SK-N-SH (cell line): ENCODE data around the gene SPATA2. TPM values are rescaled to one million over a fixed set of nuclear protein-coding genes. Genes with fewer than 3 reads are reported as not detected.

Experiments
- CTCF ChIA-PET: fragments of 300-600, 350-600 bp; formaldehyde crosslinking; extraction: SDS; loops from one replicate; lab custom pipeline; 2021; lab: Yijun Ruan, JAX
- POLR2A ChIA-PET: fragments of 350-600 bp; sonication (Branson Sonifier 250); formaldehyde crosslinking; extraction: SDS; loops from one replicate; lab custom pipeline; 2020; ENCODE audit warnings: antibody characterized with exemption, inconsistent platforms; lab: Yijun Ruan, JAX
- DNase-seq: peaks from one replicate; pipeline ENCODE4 v3.0.0; 2012
- H2AFZ ChIP-seq: fragments of 200-600 bp; sonication (generic); 2 replicates; pipeline ENCODE4 v1.8.1; 2016; ENCODE audit warnings: antibody characterized with exemption, mild to moderate bottlenecking, low read depth
- H3F3A ChIP-seq: fragments of 200-600 bp; sonication (generic); replicated peaks from 2 replicates; pipeline ENCODE3; 2016; ENCODE audit warnings: antibody characterized with exemption, mild to moderate bottlenecking; ENCODE audit not compliant: insufficient read depth
- H3K27ac ChIP-seq, 2 experiments: fragments of 200-500 bp in 1 of 2; fragments of 200-600 bp in 1 of 2; sonication (Bioruptor generic) in 1 of 2; sonication (generic), shearing (Covaris generic) in 1 of 2; 2 replicates each; pipeline versions ENCODE4 v1.5.1 to v1.6.1; 2014 to 2016; ENCODE audit warnings: low read depth in 2 of 2, inconsistent platforms in 1 of 2, low read length in 1 of 2, mild to moderate bottlenecking in 1 of 2, mixed read lengths in 1 of 2
- H3K27me3 ChIP-seq: fragments of 200-600 bp; sonication (generic), shearing (Covaris generic); 2 replicates; pipeline ENCODE4 v1.6.1; 2016; ENCODE audit warnings: mixed run types; ENCODE audit not compliant: insufficient read depth
- H3K36me3 ChIP-seq, 2 experiments: fragments of 200-500 bp in 1 of 2; fragments of 200-600 bp in 1 of 2; sonication (Bioruptor generic) in 1 of 2; sonication (generic) in 1 of 2; replicated peaks in 1 of 2; 2 replicates each; pipeline versions ENCODE3 to v1.5.1; 2014 to 2016; ENCODE audit warnings: low read length in 1 of 2, mild to moderate bottlenecking in 1 of 2; ENCODE audit not compliant: insufficient read depth in 2 of 2, control insufficient read depth in 1 of 2
- H3K4me1 ChIP-seq, 2 experiments: fragments of 200-500 bp in 1 of 2; fragments of 200-600 bp in 1 of 2; sonication (Bioruptor generic) in 1 of 2; sonication (generic), shearing (Covaris generic) in 1 of 2; 2 replicates each; pipeline versions ENCODE4 v1.5.1 to v1.6.1; 2014 to 2016; ENCODE audit warnings: low read depth in 1 of 2, low read length in 1 of 2, mixed run types in 1 of 2; ENCODE audit not compliant: insufficient read depth in 2 of 2, control insufficient read depth in 1 of 2
- H3K4me2 ChIP-seq: fragments of 200-600 bp; sonication (generic), shearing (Covaris generic); 2 replicates; pipeline ENCODE4 v1.6.1; 2017; ENCODE audit warnings: mixed run types
- H3K4me3 ChIP-seq, 2 experiments: fragments of 200-500 bp in 1 of 2; fragments of 200-600 bp in 1 of 2; sonication (Bioruptor generic) in 1 of 2; sonication (generic), shearing (Covaris generic) in 1 of 2; 2 replicates each; pipeline versions ENCODE4 v1.5.1 to v1.8.1; 2014 to 2016; ENCODE audit warnings: low read depth in 2 of 2, inconsistent platforms in 1 of 2, low read length in 1 of 2, mild to moderate bottlenecking in 1 of 2, mixed read lengths in 1 of 2, moderate library complexity in 1 of 2
- H3K79me2 ChIP-seq: fragments of 200-600 bp; sonication (generic); 2 replicates; pipeline ENCODE4 v1.8.1; 2017; ENCODE audit warnings: mild to moderate bottlenecking; ENCODE audit not compliant: insufficient read depth
- H3K9ac ChIP-seq: fragments of 200-600 bp; sonication (generic); 2 replicates; pipeline ENCODE4 v1.6.1; 2017; ENCODE audit warnings: mixed run types
- H3K9me2 ChIP-seq: fragments of 200-600 bp; sonication (generic); 2 replicates; pipeline ENCODE4 v1.6.1; 2017; ENCODE audit warnings: mixed run types
- H3K9me3 ChIP-seq: fragments of 200-600 bp; sonication (generic); 2 replicates; pipeline ENCODE4 v1.6.1; 2017; ENCODE audit warnings: mixed run types, mild to moderate bottlenecking, moderate library complexity
- H4K20me1 ChIP-seq: fragments of 200-600 bp; sonication (generic); 2 replicates; pipeline ENCODE4 v1.6.1; 2017; ENCODE audit warnings: mild to moderate bottlenecking, mixed run types; ENCODE audit not compliant: insufficient read depth
- CTCF ChIP-seq: fragments of 200-600 bp; sonication (generic); IDR thresholded peaks from 2 replicates; pipeline ENCODE4 v1.6.1; 2017; ENCODE audit warnings: antibody characterized with exemption, mild to moderate bottlenecking, moderate library complexity
- ELF1 ChIP-seq: IDR thresholded peaks from 2 replicates; pipeline ENCODE4 v1.4.0; 2012
- EP300 ChIP-seq, 2 experiments: IDR thresholded peaks; 2 replicates each; pipeline versions ENCODE4 v1.4.0 to v1.6.1; 2012; ENCODE audit warnings: borderline replicate concordance in 1 of 2, low read depth in 1 of 2, low read length in 1 of 2
- EZH2phosphoT487 ChIP-seq: fragments of 200-600 bp; sonication (generic); IDR thresholded peaks from 2 replicates; pipeline ENCODE4 v1.6.1; 2017; ENCODE audit warnings: low read depth, mixed run types, mild to moderate bottlenecking, antibody characterized with exemption, moderate library complexity, borderline replicate concordance
- FOSL2 ChIP-seq: IDR thresholded peaks from 2 replicates; pipeline ENCODE4 v1.4.0; 2012; ENCODE audit warnings: low read depth, mild to moderate bottlenecking, moderate library complexity, borderline replicate concordance
- FOXJ3 ChIP-seq: sonication (generic); formaldehyde crosslinking; IDR thresholded peaks from 2 replicates; pipeline ENCODE4 v1.5.1; 2020; ENCODE audit warnings: mild to moderate bottlenecking, missing genetic modification reagents
- GABPA ChIP-seq: IDR thresholded peaks from 2 replicates; pipeline ENCODE4 v1.4.0; 2012; ENCODE audit warnings: low read depth, mild to moderate bottlenecking
- GATA2 ChIP-seq: sonication (generic); formaldehyde crosslinking; IDR thresholded peaks from 2 replicates; pipeline ENCODE4 v1.5.0; 2020; ENCODE audit warnings: mild to moderate bottlenecking, missing genetic modification reagents
- MEF2A ChIP-seq: IDR thresholded peaks from 2 replicates; pipeline ENCODE4 v1.4.0; 2012; ENCODE audit warnings: low read depth, borderline replicate concordance
- NFIC ChIP-seq: IDR thresholded peaks from 2 replicates; pipeline ENCODE4 v1.4.0; 2012; ENCODE audit warnings: borderline replicate concordance
- NRF1 ChIP-seq: IDR thresholded peaks from 2 replicates; pipeline ENCODE4 v1.6.1; 2012; ENCODE audit warnings: low read depth, mild to moderate bottlenecking, low read length
- POLR2AphosphoS5 ChIP-seq: IDR thresholded peaks from 2 replicates; pipeline ENCODE4 v1.6.1; 2012; ENCODE audit warnings: low read depth, low read length
- REST ChIP-seq: IDR thresholded peaks from 2 replicates; pipeline ENCODE4 v1.6.1; 2012; ENCODE audit warnings: mild to moderate bottlenecking, low read depth, low read length, moderate library complexity
- RXRA ChIP-seq: IDR thresholded peaks from 2 replicates; pipeline ENCODE4 v1.4.0; 2012; ENCODE audit warnings: low read depth, mild to moderate bottlenecking, borderline replicate concordance
- SMC3 ChIP-seq: IDR thresholded peaks from 2 replicates; pipeline ENCODE4 v1.6.1; 2012; ENCODE audit warnings: low read depth, low read length, improper control_type of control experiment
- TEAD4 ChIP-seq: IDR thresholded peaks from 2 replicates; pipeline ENCODE4 v1.4.0; 2012; ENCODE audit warnings: mild to moderate bottlenecking, borderline replicate concordance; ENCODE audit not compliant: insufficient read depth
- WGBS: methylation state at CpG from one replicate; pipeline ENCODE4 v1.1.6; 2017; ENCODE audit warnings: low lambda C conversion rate; 5-methylcytosine and 5-hydroxymethylcytosine counted together
- polyA plus RNA-seq, 3 experiments: library from polyadenylated mRNA; depleted of rRNA; stranded (reverse); fragments of >200 nt; gene quantifications; 2 replicates each; pipeline ENCODE4 v1.2.3, GENCODE V29; 2012
- TF ChIP-seq, protein P1 (sequence below): IDR thresholded peaks from 2 replicates; pipeline ENCODE4; 2012
- TF ChIP-seq, protein P2 (sequence below): IDR thresholded peaks from 2 replicates; pipeline ENCODE4 v1.4.0; 2012; ENCODE audit warnings: low read depth

Gene SPATA2
- polyA plus RNA-seq, 1 of the 3 experiments (the other 2 are of a cell fraction) = 7.2 TPM

DNA sequence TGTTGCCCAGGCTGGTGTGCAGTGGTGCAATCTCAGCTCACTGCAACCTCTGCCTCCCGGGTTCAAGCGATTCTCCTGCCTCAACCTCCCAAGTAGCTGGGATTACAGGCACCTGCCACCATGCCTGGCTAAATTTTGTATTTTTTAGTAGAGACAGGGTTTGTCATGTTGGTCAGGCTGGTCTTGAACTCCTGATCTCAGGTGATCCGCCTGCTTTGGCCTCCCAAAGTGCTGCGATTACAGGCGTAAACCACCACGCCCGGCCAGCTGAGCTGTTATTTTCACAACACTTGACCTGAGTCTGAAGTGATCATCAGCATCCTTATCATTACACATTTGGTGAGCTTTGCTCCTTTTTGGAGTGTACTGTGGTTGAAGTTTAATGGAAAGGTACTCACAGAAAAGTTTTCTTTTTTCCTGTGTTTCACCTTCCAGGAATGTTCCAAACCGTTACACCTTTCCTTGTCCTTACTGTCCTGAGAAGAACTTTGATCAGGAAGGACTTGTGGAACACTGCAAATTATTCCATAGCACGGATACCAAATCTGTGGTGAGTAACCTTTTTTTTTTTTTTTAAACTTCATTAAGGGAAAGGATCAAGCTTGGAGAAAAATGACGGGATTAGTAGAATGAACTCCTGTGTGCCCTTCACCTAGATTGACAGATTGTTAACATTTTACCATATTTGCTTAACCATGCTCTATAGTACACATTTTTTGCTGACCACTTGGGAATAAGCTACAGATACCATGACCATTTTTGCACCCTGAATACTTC, 30.6 kb upstream of the SPATA2 start:
- TF ChIP-seq FOSL2 (no peak), TEAD4 (no peak), FOXJ3 (CRISPR knock-in tag) (no peak), CTCF (no peak), GABPA (no peak), EZH2phosphoT487 (no peak), NRF1 (no peak), GATA2 (no peak), NFIC (no peak), REST (no peak), ELF1 (no peak), SMC3 (no peak), POLR2AphosphoS5 (no peak), MEF2A (no peak), RXRA (no peak), EP300 (IDR thresholded peaks at IDR 0.05; ENCODE audit: borderline replicate concordance in 1 of 2, low read depth in 1 of 2, low read length in 1 of 2) (no peak)
- TF ChIP-seq, protein P1, sequence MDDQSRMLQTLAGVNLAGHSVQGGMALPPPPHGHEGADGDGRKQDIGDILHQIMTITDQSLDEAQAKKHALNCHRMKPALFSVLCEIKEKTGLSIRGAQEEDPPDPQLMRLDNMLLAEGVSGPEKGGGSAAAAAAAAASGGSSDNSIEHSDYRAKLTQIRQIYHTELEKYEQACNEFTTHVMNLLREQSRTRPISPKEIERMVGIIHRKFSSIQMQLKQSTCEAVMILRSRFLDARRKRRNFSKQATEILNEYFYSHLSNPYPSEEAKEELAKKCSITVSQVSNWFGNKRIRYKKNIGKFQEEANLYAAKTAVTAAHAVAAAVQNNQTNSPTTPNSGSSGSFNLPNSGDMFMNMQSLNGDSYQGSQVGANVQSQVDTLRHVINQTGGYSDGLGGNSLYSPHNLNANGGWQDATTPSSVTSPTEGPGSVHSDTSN = no peak
- TF ChIP-seq, protein P2, sequence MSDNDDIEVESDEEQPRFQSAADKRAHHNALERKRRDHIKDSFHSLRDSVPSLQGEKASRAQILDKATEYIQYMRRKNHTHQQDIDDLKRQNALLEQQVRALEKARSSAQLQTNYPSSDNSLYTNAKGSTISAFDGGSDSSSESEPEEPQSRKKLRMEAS = no peak
- H3K4me1 ChIP-seq = peaks cover 0 to 24% of the 10 kb centered on the region in 2 experiments; a peak in 2 of 4 replicates
- H4K20me1 ChIP-seq = no peaks in the 10 kb centered on the region; the same call in 1 of the 2 replicates
- 98% methylated on average over 9 of the region's 10 CpGs for WGBS
- DNase-seq = no peak
- H3K79me2 ChIP-seq = peaks cover 60% of the 10 kb centered on the region
- no peaks in the 10 kb centered on the region for H3K27me3 ChIP-seq
- no peak overlapping the region for H3K9ac ChIP-seq
- H3K9me2 ChIP-seq = no peaks in the 10 kb centered on the region
- H3K9me3 ChIP-seq = no peaks in the 10 kb centered on the region
- peaks cover 38% of the 10 kb centered on the region for H3F3A ChIP-seq
- peaks cover 23 to 52% of the 10 kb centered on the region in 2 experiments for H3K36me3 ChIP-seq
- no peak overlapping the region for H3K4me3 ChIP-seq
- CTCF ChIA-PET = interaction anchor here (0.8 to 4.2 kb wide), 7 partner anchors 12 to 140 kb away, joined by 3 to 16 read pairs (median 4); no protein-coding TSS in a partner anchor
- no peak overlapping the region for H3K27ac ChIP-seq
- no peak overlapping the region for H2AFZ ChIP-seq
- POLR2A ChIA-PET = no interaction called here
- no peak overlapping the region for H3K4me2 ChIP-seq
